ENCODE data around the gene CALD1.

- no peak for TF ChIP-seq CTCF (IDR thresholded peaks at IDR 0.05)
- no peak for TF ChIP-seq POLR2A (IDR thresholded peaks at IDR 0.05)
Measured at GRCh38 chr7:134736381-134736780, 43.1 kb upstream of the CALD1 start.
